GM18909 (cell line): ENCODE measurements around the gene NEUROD6.

Experiments
- ATAC-seq: cut with Tn5 transposase; IDR thresholded peaks from one replicate; pipeline ENCODE4 v1.9.1; 2021; ENCODE audit warnings: mild to moderate bottlenecking; ENCODE audit not compliant: unreplicated experiment, poor library complexity

Gene NEUROD6

DNA sequence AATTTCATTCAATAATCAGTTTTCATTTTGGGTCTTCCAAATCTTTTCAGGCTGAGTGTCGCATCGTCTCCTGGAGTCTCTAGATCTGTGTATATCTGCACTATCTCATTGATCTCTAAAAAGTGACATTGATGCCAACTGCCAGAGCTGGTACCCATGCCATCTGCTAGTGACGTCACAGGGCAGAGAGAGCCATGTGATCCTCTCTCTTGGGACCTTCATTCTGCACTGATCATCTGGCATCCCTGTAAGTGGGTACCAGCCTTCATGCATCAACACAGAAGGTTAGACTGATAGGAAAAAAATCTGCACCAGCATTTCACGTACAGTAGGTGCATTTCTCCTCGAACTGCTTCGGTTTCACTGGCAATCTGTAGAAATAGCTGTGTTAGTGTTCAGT lies at the start of gene NEUROD6:
TSS of gene NEUROD6 (minus strand) at position 124 of the 400 bp plus-strand sequence. CDS start 1,458 bp downstream, outside the sequence.
- ATAC-seq: no peak

DNA sequence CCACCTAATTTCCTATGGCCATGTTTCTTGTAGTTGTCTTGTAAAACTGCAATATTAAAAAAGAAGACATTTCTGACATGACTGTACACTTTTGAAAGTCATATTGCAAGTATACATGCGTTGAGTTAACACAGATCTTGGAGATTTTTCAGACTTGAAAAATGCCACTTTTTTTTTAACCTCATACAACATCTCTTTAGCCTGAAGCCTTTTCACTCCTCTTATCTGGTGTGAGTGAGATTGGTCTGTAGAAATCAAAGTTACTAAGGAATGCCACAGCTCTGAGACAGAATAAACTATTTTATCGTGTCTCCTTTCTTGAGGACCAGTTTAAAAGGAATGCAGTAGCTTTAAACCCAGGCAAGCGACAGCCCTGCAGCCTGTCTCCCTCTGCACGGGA lies 43.9 kb upstream of the NEUROD6 start:
- no peak for ATAC-seq

GRCh38 chr7:31382722-31383121 lies 42.2 kb upstream of the NEUROD6 start:
- ATAC-seq: no peak

- ATAC-seq: peak; percentile 76
Measured at GRCh38 chr7:31373337-31374289, 33.1 kb upstream of the NEUROD6 start.

- no peak for ATAC-seq
Measured at GRCh38 chr7:31372231-31372959, 31.9 kb upstream of the NEUROD6 start.

- no peak for ATAC-seq
Measured at GRCh38 chr7:31371621-31372020, 31.1 kb upstream of the NEUROD6 start.

DNA sequence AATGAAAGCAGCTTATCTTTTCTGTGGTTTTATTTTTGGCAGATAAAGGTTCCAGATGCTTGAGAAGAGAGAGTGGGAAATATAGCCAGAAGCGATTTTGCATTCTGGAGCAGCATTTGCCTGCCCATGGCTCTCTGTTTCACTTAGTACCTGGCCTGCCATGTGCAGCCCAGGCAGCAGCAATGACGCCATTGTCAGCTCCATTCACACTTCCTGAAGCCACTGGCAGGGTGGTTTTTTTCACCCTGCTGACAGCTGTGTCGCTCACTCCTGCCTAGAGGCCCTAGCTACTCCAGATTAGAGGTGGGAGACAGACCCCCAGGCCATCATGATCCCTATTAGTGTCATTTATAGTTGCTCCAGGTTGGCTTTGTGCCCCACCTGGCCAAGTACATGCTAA lies 30.1 kb upstream of the NEUROD6 start:
- ATAC-seq: no peak

DNA sequence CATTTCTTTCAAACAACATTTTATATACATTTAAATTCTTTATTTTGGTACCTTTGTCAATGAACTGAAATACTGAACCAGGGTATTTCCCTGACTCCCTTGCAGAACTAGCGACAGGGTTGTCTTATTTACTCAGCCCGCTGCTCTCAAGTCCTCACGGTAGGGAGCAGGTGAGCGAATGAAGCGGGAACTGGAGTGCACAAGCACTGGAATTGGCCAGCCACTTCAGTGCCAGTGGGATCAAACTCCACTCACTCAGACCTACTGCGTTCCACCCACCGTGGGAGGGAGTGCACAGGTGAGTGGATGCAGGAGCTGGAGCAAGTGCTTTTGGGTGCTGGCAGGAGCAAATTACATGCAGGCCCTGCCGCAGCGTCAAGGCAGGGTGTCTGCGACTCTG lies 28.1 kb upstream of the NEUROD6 start:
- ATAC-seq: no peak

GRCh38 chr7:31363496-31363895 lies 23.0 kb upstream of the NEUROD6 start:
- ATAC-seq: no peak

GRCh38 chr7:31363051-31363450 lies 22.5 kb upstream of the NEUROD6 start:
- no peak for ATAC-seq

- no peak for ATAC-seq
Measured at GRCh38 chr7:31362401-31362800, 21.9 kb upstream of the NEUROD6 start.

DNA sequence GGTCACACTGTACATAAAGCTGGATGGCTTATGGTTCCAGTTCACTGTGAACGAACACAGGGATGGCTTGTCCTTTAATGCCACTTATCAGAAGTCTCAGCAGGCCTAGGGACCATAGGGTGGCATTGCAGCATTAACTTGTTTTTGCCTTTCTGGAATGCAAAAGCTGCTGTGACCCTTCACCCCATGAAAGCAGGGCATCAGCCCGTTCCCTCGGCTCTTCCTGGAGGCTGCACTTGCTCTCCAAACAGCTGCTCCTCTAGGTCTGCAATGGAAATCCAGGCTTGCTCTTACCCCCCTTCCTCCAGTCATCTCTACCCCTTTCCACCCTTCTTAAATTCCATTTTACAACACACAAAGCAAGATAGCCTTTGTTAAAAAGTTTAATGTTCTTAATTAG lies 17.9 kb upstream of the NEUROD6 start:
- ATAC-seq: no peak

- ATAC-seq: no peak
Measured at GRCh38 chr7:31345421-31345820, 4.9 kb upstream of the NEUROD6 start.

DNA sequence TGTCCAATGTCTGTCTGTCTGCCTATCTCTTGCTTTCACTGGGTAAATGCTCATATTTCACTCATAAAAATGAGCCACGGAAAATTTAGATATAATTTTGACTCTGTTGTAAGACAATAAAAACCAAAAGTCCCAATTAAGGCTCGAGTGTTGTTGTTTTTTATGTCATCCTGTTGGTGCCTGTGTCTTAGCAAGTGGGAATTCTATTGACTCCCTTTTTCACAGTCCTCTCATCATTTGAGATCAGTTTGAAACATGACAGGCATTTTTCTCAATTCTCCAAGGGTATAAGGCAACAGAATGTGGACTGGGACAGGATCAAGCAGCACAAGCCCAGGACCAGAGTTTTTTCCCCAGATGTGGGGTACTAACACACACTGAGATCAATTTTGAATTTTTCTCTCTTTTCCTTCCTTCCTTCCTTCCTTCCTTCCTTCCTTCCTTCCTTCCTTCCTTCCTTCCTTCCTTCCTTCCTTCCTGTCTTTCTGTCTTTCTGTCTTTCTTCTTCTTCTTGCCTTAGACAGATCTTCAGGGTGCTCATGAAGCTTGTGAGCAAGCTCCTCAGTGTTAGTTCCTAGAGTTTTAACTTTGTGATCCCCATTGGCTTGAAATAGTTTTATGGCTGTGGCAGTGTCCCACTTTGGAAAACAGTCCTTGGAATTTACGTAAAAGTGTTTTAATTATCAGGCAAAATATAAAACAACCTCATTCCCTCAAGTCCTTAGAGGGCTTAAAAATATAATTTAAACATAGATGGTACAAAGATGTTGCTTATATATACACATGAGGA lies 3.2 kb upstream of the NEUROD6 start:
- no peak for ATAC-seq

DNA sequence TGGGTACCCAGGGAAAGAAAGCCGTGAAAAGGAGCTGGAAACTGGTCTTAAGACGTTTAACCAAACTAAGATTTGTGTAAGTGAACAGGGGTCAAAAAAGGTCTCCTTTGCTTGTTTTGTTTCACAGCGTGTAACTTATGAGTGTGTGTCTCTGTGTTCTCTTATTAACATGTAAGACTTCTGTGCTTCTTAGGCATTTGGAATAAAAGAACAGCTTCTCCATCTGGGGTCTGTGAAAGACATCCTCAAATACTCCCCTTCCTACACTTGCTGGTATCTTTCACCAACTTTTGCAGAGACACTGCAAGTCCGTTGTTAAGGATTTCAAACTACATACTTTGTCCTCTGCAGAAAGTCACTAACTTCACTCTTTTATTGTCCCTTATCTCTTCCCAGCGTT lies 615 bp upstream of the NEUROD6 start:
- ATAC-seq: no peak

DNA sequence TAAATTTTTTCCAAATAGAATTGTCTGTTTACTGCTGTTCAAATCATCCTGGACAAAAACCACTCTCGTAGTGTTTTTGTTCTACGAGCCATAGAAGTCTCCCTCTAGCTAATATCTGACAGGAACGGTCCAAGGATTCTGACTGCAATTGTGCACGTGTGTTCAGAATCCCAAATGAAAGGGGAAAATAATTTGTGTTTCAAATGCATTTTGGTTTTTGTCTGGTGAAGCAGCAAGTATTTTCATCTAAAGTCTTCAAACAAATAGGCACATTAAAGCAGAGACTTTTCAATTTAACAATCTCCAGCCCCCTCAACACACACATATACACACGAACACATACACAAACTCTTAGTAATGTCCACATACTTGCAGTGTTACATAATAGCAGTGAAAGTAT lies 475 bp downstream of the NEUROD6 start:
- no peak for ATAC-seq

GRCh38 chr7:31338706-31339105 lies 1.8 kb downstream of the NEUROD6 start:
- no peak for ATAC-seq

GRCh38 chr7:31337002-31337565 lies 3.4 kb downstream of the NEUROD6 start:
- ATAC-seq: no peak

DNA sequence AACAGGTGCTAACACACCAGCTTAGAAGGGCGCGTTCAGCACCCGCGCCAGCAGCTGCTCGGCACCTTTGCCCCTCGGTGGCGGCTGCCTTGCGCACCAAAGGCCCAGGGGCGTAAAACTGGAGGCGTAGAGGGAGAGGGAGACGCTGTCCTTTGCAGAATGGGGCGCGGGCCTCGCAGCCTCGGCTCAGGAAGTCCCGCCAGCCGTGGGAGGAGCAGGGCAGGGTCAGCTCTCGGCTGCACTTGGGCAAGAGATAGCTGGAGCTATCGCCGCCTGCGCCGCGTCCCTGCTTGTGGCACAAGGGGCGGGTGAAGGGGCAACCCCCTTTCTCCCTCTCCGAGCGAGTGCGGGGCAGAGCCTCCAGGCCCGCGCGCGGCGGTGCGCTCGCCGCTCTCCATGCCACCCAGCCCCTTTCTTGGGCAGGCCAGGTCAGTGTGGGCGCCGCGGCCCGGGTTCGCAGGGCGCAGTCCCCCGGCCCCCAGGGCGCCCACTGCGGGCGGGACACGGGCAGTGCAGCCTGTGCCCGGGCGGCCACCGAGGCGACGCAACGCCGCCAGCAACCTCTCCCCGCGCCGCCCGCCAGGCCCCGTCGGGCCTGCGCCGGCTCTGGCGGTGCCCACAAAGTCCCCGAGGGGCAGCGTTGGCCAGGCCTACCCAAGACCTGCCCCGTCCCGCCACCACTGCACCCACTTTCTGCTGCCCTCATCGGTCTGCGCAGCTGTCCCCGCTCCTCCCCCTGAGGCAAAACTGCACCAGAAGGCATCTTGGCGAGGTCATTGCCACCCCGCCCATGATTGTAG lies 4.1 kb downstream of the NEUROD6 start:
- no peak for ATAC-seq

DNA sequence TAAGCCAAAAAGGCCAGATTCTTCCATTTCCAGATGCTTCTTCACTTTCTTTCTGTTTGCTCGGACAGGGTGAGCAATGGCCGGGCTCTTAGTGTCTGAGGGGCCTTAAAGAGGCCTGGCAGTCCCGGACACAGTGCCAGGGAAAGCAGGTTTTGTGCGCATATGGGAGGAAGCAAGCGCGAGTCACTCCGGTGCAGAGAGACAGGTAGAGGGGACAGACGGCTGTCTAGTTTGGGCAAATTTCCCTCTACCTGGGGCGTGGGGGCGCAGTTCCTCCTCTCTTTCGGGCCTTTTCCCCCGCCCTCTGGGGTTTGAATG lies 4.7 kb downstream of the NEUROD6 start:
- no peak for ATAC-seq
